GM19468 (cell line): Measurements from ENCODE around the gene INO80E.
A peak's percentile ranks its signal among the peaks of the same experiment; 100 is the strongest.
"Not testable (repeated sequence)": the region's sequence is repeated elsewhere in the genome, so short reads cannot be mapped to it uniquely, and the experiment has no call there.

Experiments used
- ATAC-seq: cut with Tn5 transposase; IDR thresholded peaks from one replicate; pipeline ENCODE4 v1.9.1; 2021; ENCODE audit warnings: mild to moderate bottlenecking, moderate library complexity, moderate number of reproducible peaks; ENCODE audit not compliant: unreplicated experiment; ENCODE audit errors: extremely low read depth

INO80E gene

DNA sequence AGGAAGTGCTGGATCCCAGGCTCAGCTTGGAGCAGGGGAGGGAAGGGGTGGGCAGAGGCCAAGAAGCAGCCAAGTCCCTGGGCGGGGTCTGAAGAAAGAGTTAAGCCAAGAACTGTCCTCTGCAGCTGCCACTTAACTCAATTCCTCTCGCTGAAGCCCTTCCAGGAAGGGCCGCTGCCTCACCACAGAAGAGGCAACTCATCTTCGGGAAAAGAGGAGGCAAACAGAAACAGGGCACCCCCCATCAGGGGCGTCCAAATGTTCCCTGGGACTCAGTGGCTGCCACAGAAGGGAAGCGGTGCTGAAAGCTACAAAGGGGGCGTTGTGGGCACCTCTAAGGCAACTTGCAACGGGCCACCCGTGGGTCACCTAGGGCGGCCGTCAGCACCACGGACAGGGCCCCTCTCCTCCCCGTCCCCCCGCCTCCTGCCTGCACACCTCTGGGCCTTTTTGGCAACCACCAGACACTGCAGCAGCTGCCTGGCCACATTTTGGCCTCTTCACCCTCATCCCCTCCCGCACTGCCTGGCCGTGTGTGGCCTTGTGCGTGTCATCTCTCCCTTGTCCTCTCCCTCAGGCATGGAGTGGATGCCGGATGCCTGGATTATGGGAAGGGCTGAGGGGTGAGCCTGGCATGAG is 32.5 kb downstream of the INO80E start:
- ATAC-seq, result no peak

DNA sequence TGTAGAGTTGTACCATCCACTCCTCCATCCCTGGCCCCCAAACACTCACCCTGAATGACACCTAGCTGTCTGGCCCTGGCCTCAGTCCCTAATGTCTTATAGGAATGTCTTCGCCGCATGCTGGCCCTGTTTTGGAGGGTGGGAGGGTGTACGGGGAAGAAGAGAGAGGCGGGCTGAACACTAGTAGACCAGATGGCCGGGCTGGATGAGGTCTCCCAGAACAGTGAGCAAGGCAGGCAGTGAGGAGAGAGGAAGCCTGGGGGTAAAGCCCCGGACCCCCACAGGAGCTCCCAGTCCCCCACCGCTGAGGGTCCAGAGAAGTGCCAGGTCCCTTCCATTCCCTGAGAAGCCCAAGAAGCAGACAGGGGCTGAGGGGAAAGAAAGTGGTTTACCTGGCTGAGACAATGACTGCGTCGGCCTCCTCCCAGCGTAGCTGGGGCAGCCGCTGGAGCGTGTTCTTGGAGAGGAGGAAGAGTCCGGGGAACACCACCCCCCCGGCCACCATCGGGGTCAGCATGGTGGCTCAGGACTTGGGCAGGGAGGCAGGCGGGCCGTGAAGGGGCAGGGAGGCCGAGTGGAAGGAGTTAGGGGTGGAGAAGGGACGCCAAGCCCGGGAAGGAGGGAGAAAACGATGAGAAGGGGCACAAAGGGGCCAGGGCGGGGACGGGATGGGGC is 34.1 kb downstream of the INO80E start:
- no peak for ATAC-seq

- no peak for ATAC-seq
Observed at GRCh38 chr16:30030841-30031413, 34.9 kb downstream of the INO80E start, which contains the start of gene TLCD3B. Gene TLCD3B (minus strand): TSS chr16:30031271. CDS start chr16:30030527, 744 bp downstream.

GRCh38 chr16:30031477-30031918 is 35.5 kb downstream of the INO80E start:
- no peak for ATAC-seq

DNA sequence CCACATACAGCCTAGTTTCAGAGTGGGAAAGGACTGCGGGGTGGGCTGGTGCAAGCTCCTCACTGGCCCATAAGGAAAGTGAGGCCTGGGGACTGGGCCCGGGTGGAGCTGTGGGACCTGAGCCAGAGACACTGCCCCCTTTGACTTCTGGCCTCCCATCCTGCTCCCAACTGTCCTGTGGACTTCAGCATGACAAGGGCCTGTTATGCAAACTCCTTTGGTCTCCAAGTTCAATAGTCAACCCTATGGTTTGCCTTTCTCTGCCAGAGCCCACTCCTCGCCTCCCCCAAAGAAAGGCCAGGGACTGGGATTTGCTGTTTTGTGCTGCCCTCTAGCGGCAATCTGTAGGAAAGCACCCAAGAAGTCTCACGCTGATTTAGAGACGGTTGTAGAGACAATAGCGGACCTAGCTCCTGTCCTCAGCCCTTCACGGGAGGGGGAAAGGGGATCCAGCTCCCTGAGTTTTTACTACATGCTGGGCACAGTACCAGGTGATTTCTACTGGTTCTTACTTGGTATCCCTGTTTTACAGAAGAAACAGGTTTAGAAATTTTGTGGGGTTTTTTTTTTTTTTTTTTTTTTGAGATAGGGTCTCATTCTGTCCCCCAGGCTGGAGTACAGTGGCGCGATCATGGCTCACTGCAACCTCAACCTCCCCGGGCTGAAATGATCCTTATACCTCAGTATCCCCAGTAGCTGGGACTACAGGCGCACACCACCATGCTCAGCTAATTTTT is 36.2 kb downstream of the INO80E start:
- ATAC-seq, result no peak

GRCh38 chr16:30033270-30033669 is 37.2 kb downstream of the INO80E start:
- ATAC-seq, result no peak

DNA sequence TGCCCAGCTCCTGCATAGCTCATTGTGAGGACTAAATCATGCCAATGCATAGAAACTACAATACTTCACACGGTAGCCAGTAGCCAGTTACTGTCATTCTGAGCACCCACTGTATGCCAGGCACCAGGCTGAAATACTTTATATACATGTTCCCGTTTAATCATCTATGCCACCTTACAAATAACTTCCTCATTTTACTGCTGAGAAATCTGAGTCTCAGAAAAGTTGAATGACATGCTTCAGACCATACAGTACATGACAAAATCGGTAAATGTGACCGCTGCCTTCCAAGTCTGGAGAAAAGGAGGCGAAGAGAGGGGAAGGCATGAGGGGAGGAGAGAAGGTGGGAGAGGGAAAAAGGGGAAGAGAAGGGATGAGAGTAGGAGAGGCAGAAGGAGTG is 44.2 kb downstream of the INO80E start:
- no peak for ATAC-seq

- ATAC-seq, result not testable (repeated sequence)
Observed at GRCh38 chr16:30040690-30041089, 44.6 kb downstream of the INO80E start.

GRCh38 chr16:30041841-30042240 is 45.8 kb downstream of the INO80E start:
- no peak for ATAC-seq

- ATAC-seq, result no peak
Observed at GRCh38 chr16:30046178-30046577, 50.1 kb downstream of the INO80E start.

DNA sequence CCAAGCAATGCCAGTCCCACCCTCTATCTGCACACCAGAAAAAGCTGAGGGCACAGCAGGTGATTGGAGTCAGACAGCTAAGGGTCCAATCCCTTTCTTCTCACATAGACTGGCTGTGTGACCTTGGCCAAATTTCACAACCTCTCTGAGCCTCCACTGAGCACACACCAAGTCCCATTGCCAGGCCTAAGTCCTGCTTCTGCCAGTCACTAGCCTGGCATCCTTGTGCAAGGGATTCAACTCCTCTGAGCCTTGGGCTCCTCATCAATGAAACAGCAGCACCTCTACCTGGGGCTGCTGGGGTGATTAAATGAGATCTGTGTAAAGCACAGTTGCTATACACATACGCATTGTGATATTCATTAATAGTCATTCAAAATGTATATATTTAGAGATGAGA is 50.5 kb downstream of the INO80E start:
- ATAC-seq, result no peak

DNA sequence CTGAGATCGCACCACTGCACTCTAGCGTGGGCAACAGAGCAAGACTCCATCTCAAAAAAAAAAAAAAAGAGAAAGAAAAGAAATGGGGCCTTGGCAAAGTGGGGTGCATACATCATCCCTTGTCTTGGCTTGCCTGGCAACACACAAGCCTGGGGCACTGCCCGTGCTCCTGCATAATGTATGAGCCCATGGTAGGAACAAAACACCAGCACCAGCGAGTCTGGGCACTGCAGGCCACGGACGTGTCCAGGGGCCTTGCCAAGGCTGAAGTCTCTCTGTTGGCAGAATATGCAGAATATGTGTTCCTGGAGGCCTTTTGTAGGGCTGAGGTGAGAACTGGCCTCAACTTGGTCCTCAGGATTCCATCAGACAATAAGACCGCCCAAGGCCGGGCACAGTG is 53.8 kb downstream of the INO80E start:
- no peak for ATAC-seq

- ATAC-seq, result no peak
Observed at GRCh38 chr16:30051518-30051917, 55.5 kb downstream of the INO80E start.

GRCh38 chr16:30052671-30053372 is 56.8 kb downstream of the INO80E start:
- peak; percentile 25 for ATAC-seq

GRCh38 chr16:30053376-30054015 is 57.5 kb downstream of the INO80E start:
- ATAC-seq, result no peak

GRCh38 chr16:30054451-30054850 is 58.4 kb downstream of the INO80E start:
- ATAC-seq, result no peak

- ATAC-seq, result no peak
Observed at GRCh38 chr16:30054959-30055553, 59.0 kb downstream of the INO80E start.
